Left lung (tissue), 10 donors: ENCODE results near the gene KIF11. TPM values are rescaled to one million over a fixed set of nuclear protein-coding genes. Genes with fewer than 3 reads are reported as not detected.

ENCODE experiments used
- ATAC-seq: fragments of 200-7000 bp; cut with Tn5 transposase; one replicate; pipeline ENCODE4 v1.9.1; 2020; ENCODE audit warnings: moderate library complexity
- DNase-seq, 4 donors: peaks; one replicate each; pipeline ENCODE4 v3.0.0-alpha.2; 2013 to 2020
- H3K27ac ChIP-seq, 2 donors: fragments of 200-600 bp; sonication (generic) in 1 of 2; one replicate each; pipeline versions ENCODE4 v1.5.0 to v1.8.0; 2020 to 2021
- H3K27me3 ChIP-seq, 2 donors: fragments of 200-600 bp; sonication (generic) in 1 of 2; one replicate each; pipeline versions ENCODE4 v1.5.0 to v1.8.0; 2020 to 2021
- H3K36me3 ChIP-seq, 2 donors: fragments of 200-600 bp; sonication (generic) in 1 of 2; one replicate each; pipeline versions ENCODE4 v1.5.0 to v1.8.0; 2020 to 2021
- H3K4me1 ChIP-seq, 2 donors: fragments of 200-600 bp; one replicate each; pipeline ENCODE4 v1.8.0; 2021
- H3K4me3 ChIP-seq, 2 donors: fragments of 200-600 bp; sonication (generic) in 1 of 2; one replicate each; pipeline versions ENCODE4 v1.5.0 to v1.8.0; 2020 to 2021; ENCODE audit warnings: mild to moderate bottlenecking in 1 of 2
- H3K9me3 ChIP-seq, 2 donors: fragments of 200-600 bp; sonication (generic) in 1 of 2; one replicate each; pipeline versions ENCODE4 v1.5.0 to v1.8.0; 2020 to 2021
- intact Hi-C, 2 donors: fragments of 100-400 bp; cut with DNase I; formaldehyde crosslinking; loops; one replicate each; pipeline versions ENCODE4 v1.11.2 to v1.14.2; 2022
- polyA plus RNA-seq, 6 donors: library from polyadenylated mRNA; unstranded; fragments of 120-200 nt; gene quantifications; one replicate each; pipeline ENCODE4 v1.2.1, GENCODE V29; 2013; ENCODE audit not compliant: insufficient read length in 6 of 6
- total RNA-seq, 2 donors: library from RNA; stranded (reverse); fragmentation: NEBNext Ultra II Directional; extraction: Animal tissue kit (Norgen Biotek cat#: 25700); gene quantifications; one replicate each; pipeline ENCODE4 v1.2.1, GENCODE V29; 2021
- TF ChIP-seq, protein P1 (sequence below), 2 donors: fragments of 200-600 bp; sonication (generic) in 1 of 2; IDR thresholded peaks; one replicate each; pipeline versions ENCODE4 v1.5.0 to v1.8.0; 2021; ENCODE audit warnings: antibody characterized with exemption in 2 of 2
- donor health status: DM: no; HTN: yes; CAD: no.
- donor health status: DM: no; HTN: no; CAD: no.

Gene KIF11
- total and polyA plus RNA-seq, 8 donors: 3.0 to 55.3 (median 28.0) TPM

DNA sequence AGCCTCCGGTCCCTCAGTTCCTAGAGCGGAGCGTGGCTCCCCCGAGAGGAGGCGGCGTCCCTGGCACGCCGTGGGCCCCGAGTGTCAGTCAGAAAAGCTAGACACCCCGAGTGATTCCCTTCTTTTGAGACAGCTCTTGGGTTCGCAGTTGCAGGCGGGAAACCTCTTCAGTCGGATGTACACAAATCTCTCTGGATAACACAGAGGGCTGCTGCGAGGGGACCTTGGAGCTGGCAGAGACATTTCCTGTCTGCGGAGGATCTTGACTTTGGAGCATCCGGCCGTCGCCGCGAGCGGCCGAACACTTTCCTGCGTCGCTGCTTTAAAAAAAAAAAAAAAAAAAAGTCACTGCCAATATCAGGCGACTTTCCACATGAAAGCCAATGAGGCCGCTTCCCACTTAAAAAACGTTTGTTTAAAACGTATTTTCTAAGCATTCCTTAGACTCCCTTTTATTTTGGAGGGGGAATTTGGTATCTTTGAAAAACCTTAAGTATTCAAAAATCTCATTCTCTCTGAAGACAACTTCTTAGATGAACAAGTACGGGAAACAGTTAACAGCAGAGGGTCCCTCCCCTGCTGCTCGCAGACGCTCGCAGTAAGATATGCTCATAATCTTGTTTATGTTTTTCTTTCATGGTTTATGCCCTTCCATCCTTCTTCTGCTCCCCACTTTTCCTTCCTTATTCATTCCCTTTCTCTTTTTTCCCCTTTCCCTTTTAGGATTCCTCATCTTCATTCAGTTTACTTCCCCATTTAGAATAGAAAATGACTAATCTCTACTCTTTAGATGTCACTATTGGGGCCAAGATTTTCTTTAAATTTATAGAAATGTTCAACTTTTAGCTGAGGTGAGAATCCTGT lies 106.8 kb downstream of the KIF11 start:
- peaks cover 0 to 28% of the 10 kb centered on the region in 2 donors for H3K4me1 ChIP-seq
- peak overlapping the region in 1 of 2 donors; percentile 5 for H3K27ac ChIP-seq
- no peaks in the 10 kb centered on the region for H3K9me3 ChIP-seq
- intact Hi-C loops: loop anchor here in 1 of 2 donors (10.0 kb wide), 1 partner anchor 55 kb away; no protein-coding TSS in a partner anchor
- peaks cover 0 to 15% of the 10 kb centered on the region in 2 donors for H3K36me3 ChIP-seq
- peaks cover 5 to 41% of the 10 kb centered on the region in 2 donors for H3K27me3 ChIP-seq
- TF ChIP-seq, protein P1, sequence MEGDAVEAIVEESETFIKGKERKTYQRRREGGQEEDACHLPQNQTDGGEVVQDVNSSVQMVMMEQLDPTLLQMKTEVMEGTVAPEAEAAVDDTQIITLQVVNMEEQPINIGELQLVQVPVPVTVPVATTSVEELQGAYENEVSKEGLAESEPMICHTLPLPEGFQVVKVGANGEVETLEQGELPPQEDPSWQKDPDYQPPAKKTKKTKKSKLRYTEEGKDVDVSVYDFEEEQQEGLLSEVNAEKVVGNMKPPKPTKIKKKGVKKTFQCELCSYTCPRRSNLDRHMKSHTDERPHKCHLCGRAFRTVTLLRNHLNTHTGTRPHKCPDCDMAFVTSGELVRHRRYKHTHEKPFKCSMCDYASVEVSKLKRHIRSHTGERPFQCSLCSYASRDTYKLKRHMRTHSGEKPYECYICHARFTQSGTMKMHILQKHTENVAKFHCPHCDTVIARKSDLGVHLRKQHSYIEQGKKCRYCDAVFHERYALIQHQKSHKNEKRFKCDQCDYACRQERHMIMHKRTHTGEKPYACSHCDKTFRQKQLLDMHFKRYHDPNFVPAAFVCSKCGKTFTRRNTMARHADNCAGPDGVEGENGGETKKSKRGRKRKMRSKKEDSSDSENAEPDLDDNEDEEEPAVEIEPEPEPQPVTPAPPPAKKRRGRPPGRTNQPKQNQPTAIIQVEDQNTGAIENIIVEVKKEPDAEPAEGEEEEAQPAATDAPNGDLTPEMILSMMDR (IDR thresholded peaks at IDR 0.05): no peak
- DNase-seq (peak in 3 of 4 donors; percentile 42 to 83 (median 60)), ATAC-seq (peak; percentile 68)
- H3K4me3 ChIP-seq: peak overlapping the region; percentile 9 to 38

DNA sequence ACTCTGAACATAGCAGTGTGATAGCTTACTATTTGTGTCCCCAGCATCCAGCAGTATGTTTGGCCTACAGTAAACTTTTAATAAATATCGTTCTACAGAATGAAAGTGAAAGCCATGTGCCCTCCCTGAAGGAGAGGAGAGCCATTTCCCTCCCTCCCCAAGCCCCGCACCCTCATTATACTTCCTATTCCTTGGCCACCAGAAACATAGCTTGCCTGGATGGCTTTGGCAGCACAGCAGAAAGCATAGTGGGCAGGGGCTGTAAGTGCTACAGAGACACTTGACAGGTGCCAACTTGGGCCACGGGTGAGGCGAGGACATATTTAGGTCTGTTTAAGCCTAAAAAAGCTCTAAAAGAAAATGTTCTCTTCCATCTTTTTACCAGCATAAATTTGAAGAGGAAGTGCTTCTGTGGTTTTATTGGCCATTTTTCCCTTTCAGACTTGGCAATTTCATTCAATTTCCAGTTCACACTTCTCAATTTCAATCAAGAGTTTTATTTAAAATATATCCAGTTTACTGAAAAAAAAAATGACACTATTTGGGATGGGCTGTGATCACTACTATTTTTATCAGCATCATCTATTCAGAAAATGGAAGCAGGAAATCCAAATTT lies 109.5 kb downstream of the KIF11 start:
- Histone ChIP-seq H3K36me3 (no peaks in the 10 kb centered on the region), H3K4me1 (peaks cover 0 to 28% of the 10 kb centered on the region in 2 donors), H3K4me3 (no peak overlapping the region), H3K27ac (no peak overlapping the region), H3K9me3 (no peaks in the 10 kb centered on the region), H3K27me3 (peaks cover 5 to 27% of the 10 kb centered on the region in 2 donors)
- TF ChIP-seq, protein P1 (IDR thresholded peaks at IDR 0.05): no peak
- no peak for ATAC-seq
- intact Hi-C loops: loop anchor here in 1 of 2 donors (10.0 kb wide), 1 partner anchor 52 kb away; no protein-coding TSS in a partner anchor
- no peak for DNase-seq

Other genes starting within 250 kb of the KIF11 start
- gene IDE, start 19.0 kb upstream of the KIF11 start, total RNA-seq: 10 to 100 TPM; 41.2 to 50.2 TPM
- 10 to 100 TPM; 19.2 to 24.9 (median 21.6) TPM for gene IDE, start 19.0 kb upstream of the KIF11 start, polyA plus RNA-seq
- 10 to 100 TPM; 13.7 to 22.8 TPM for gene HHEX, start 96.8 kb downstream of the KIF11 start, total RNA-seq
- gene HHEX, start 96.8 kb downstream of the KIF11 start, polyA plus RNA-seq: 10 to 100 TPM; 22.1 to 44.1 (median 35.6) TPM